GM10266 (cell line): Measurements from ENCODE around the gene YIPF6.
A peak's percentile ranks its signal among the peaks of the same experiment; 100 is the strongest.

Source experiments
- DNase-seq: peaks from one replicate; pipeline ENCODE4 v3.0.0; 2012; ENCODE audit errors: extremely low spot score
- TF ChIP-seq, protein P1 (sequence below): IDR thresholded peaks from 2 replicates; pipeline ENCODE4 v1.5.1; 2012; ENCODE audit warnings: mild to moderate bottlenecking, low read depth; ENCODE audit not compliant: control insufficient read depth, insufficient read depth; ENCODE audit errors: missing control alignments

The YIPF6 gene, protein sequence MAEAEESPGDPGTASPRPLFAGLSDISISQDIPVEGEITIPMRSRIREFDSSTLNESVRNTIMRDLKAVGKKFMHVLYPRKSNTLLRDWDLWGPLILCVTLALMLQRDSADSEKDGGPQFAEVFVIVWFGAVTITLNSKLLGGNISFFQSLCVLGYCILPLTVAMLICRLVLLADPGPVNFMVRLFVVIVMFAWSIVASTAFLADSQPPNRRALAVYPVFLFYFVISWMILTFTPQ

DNA sequence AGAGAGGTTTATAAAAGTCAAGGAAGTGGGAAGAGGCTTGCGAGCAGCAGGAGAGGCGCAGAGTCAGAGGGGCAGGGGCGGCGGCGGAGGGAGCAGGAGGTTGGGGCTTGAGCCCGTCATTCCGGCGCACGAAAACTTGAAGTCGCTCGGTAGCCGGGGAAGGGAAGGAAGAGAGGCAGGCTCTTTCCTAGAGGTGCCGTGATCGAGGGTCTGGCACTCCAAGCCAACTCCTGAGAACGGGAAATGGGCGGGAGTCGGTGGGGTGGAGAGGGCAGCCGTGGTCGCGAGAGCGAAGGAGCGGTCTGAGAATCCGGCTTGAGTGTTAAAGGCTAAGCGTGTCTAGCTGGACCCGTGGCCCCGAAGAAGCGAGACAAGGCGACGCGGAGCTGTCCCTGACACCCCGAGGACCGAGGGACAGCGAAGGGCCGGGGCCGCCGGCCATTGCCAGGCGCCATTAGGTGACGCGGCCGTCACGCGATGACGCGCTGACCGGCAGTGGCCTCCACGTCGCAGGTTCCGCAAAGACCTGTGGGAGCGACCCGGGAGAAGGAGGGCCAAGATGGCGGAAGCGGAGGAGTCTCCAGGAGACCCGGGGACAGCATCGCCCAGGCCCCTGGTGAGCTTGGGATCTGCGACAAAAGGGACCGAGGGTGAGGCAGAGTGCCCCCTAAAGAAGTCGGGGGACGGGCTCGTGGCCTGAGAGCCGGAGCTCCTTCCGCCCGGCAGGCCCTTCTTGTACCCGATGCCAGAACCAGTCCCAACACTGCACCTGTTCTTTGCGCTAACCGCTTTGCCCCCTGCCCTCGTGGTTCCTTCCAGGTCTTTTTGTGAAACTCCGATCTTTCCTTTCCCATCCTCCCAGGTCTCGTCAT, at the start of gene YIPF6:
TSS of gene YIPF6 (plus strand) at position 544 of the 872 bp plus-strand sequence. CDS start at position 560, 16 bp downstream.
- peak; percentile 61 for DNase-seq
- TF ChIP-seq, protein P1, sequence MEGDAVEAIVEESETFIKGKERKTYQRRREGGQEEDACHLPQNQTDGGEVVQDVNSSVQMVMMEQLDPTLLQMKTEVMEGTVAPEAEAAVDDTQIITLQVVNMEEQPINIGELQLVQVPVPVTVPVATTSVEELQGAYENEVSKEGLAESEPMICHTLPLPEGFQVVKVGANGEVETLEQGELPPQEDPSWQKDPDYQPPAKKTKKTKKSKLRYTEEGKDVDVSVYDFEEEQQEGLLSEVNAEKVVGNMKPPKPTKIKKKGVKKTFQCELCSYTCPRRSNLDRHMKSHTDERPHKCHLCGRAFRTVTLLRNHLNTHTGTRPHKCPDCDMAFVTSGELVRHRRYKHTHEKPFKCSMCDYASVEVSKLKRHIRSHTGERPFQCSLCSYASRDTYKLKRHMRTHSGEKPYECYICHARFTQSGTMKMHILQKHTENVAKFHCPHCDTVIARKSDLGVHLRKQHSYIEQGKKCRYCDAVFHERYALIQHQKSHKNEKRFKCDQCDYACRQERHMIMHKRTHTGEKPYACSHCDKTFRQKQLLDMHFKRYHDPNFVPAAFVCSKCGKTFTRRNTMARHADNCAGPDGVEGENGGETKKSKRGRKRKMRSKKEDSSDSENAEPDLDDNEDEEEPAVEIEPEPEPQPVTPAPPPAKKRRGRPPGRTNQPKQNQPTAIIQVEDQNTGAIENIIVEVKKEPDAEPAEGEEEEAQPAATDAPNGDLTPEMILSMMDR: no peak

DNA sequence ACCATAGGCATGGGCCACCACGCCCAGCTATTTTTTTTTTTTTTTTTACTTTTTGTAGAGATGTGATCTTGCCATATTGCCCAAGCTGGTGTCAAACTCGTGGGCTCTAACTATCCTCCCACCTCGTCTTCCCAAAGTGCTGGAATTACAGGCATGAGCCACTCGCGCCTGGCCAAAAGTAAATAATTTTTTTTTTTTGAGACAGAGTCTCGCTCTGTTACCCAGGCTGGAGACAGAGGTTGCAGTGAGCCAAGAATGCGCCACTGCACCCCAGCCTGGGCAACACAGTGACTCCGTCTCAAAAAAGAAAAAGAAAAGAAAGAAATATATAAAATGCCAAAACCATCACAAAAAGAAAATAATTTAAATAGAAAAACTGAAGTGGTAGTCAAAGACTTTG, 47.1 kb upstream of the YIPF6 start:
- TF ChIP-seq, protein P1: no peak
- DNase-seq: no peak

DNA sequence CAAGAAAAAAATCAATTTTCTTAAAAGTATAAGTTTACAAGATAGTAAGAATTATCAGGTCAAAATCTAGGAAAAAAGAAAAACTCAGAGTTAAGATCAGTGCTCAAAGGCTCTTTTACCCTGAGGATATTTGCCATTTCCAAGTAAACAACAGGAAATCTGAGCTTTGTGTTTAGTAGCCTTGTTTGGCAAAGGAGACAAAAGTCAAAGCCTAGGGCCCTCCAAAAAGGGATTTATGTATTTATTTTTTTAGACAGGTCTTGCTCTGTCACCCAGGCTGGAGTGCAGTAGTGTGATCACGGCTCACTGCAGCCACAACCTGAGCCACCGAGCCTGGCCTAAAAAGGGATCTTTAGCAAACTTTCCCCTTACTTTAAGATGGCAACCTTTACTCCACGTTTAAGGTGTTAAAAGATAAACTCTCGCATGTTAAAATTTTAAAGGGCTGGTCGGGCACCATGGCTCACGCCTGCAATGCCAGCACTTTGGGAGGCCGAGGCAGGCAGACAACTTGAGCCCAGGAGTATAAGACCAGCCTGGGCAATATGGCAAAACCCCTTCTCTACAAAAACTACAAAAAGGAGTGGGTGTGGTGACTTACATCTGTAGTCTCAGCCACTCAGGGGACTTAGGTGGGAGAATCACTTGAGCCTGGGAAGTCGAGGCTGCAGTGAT, 44.2 kb upstream of the YIPF6 start:
- no peak for DNase-seq
- TF ChIP-seq, protein P1: no peak

DNA sequence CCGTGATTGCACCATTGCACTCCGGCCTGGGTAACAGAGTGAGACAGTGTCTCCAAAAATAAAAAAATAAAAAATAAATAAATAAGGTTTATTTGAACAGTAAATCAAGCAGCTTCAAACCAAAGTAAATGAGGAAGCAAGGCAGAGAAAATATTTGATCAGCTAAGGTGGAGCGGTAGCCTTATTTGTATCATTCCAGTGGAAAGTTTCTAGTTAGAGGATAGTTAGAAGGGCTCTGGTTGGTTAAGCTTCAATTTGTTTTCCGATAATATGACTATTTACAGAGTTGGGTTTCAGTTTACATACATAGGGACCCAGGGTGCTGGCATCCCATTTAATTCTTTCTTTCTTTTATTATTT, 43.7 kb upstream of the YIPF6 start:
- TF ChIP-seq, protein P1: no peak
- DNase-seq: no peak

DNA sequence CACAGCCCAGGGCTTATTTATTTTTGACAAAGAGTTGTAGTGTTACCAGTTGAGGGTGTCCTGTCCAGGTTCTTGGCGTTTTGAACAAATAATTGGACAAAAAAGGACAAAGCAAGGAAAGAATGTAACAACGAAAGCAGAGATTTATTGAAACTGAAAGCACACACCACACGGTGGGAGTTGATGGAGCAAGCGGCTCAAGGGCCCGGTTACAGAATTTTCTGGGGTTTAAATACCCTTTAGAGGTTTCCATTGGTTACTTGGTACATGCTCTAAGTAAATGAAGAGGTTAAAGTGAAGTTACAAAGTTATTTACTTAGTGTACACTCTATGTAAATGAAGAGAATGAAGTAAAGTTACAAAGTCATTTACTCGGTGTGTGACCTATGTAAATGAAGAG, 37.8 kb upstream of the YIPF6 start:
- DNase-seq: no peak
- TF ChIP-seq, protein P1: no peak

DNA sequence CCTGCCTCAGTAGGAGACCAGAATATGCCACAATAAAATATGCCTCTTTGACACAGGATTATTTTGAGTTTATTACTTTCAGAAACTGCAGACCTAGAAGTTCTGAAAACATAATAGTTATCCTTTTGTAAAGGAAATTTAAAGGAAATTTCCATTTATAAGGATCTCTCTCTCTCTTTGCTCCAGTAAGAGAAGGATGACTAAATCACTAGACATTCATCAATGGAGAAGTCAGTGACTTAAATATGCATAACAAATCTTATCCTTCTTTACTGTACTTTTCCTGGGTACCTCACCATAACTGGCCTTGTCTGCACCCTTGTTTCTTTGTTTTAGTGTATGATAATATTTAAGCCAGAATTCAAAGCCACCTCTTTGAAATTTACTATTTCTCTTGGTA, 37.3 kb upstream of the YIPF6 start:
- no peak for DNase-seq
- TF ChIP-seq, protein P1: no peak
